Loucy (cell line): Measurements from ENCODE around the gene CUX1.

Experiments used
- CTCF ChIP-seq: fragments of 200-600 bp; sonication (generic); conservative IDR thresholded peaks from 2 replicates; pipeline ENCODE4 v1.5.1; 2014; ENCODE audit warnings: mild to moderate bottlenecking, antibody characterized with exemption, low read length
- EZH2phosphoT487 ChIP-seq: fragments of 200-600 bp; IDR thresholded peaks from 2 replicates; pipeline ENCODE4 v1.6.1; 2018; ENCODE audit warnings: antibody characterized with exemption, mild to moderate bottlenecking, moderate library complexity, borderline replicate concordance

- TF ChIP-seq CTCF: no peak
- TF ChIP-seq EZH2phosphoT487: no peak
These were observed 36.3 kb downstream of the CUX1 start for GRCh38 chr7:101853684-101854083.
